Measurements from ENCODE around the gene EEPD1.
"Not testable (repeated sequence)": the region's sequence is repeated elsewhere in the genome, so short reads cannot be mapped to it uniquely, and the experiment has no call there.

EEPD1 gene

DNA sequence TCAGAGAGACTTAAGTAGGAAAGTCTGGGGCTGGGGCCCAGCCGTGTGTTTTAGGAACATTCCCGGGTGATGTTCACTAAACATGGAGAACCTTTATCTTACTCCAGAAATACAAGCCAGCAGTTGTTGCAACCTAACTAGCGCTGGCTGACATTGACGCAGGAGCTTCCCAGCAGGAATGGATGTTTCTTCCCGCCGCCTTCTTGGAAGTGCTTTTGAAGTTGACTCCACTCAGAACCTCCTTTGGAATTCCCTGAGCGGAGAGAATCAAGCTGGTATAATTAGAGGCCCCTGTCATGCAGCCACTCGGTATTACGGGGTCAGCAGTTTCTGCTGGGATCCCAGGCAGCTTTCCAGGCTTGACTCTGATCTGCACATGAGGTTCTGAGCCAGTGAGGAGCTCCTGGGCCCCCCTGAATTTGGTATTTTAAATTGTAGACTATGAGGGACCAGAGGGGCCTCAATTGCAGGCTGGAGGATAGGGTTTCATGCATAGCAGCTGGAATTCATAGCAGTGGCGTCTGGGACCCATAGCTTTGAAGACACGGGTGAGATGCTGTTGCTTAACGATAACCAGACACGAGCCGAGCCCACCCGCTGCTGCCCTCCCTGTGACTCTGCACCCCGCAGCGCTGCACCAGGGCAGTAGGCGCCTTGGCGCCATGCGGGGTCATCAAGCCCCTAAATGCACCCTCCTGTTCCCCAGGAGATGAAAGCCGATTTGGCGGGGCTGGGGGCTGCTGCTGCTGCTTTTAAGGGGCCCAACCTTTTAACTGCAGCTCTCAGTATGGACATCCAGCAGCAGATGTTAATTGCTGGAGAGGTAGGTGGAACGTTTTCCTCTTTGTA, 61.8 kb downstream of the EEPD1 start:
- FAIRE-seq (no peak), DNase-seq (ENCODE audit: low spot score) (no peak)

DNA sequence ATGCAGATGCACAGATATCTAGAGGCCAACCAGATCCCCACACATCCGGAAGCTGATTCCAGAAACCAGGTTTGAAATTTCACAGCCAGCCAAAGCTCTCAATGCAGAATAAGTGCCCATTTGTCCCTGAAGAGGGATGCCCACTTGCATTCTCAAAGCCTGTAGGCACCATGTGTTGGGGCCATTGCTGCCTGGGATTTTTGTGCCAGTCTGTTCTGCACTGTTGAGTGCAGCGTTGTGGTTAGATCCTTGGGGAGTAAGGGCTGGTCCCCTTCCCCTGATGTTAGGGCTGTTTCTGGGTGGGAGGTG, 62.4 kb downstream of the EEPD1 start:
- FAIRE-seq (no peak), DNase-seq (ENCODE audit: low spot score) (no peak)

DNA sequence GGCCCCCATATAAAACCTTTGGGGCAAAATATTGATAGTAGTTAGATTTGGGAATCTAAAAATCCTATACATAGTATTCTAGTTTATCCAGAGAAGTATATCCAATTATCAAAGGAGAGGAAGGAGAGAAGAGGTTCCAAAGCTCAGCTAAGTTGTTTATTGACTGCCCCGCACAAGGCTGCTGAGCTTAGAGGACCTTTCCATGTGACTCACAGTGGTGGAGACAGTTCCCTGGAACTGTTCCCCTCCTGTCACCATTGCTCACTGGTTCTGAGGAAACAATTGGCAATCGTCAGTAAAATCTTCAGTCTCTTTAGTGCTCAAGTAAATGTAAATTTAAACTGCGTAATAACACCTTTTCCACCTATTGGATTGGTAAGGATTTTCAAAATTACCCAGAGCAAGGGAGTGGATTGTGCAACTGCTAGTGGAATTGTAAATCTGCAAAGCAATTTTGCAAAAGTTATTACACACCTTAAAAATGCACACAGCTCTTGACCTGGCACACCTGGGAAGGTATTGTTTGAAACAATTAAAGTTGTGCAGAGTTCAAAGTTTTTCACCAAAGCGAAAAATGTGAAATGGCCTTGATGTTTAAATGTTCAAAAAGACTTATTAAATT, 63.1 kb downstream of the EEPD1 start:
- FAIRE-seq: no peak
- DNase-seq (ENCODE audit: low spot score): no peak

DNA sequence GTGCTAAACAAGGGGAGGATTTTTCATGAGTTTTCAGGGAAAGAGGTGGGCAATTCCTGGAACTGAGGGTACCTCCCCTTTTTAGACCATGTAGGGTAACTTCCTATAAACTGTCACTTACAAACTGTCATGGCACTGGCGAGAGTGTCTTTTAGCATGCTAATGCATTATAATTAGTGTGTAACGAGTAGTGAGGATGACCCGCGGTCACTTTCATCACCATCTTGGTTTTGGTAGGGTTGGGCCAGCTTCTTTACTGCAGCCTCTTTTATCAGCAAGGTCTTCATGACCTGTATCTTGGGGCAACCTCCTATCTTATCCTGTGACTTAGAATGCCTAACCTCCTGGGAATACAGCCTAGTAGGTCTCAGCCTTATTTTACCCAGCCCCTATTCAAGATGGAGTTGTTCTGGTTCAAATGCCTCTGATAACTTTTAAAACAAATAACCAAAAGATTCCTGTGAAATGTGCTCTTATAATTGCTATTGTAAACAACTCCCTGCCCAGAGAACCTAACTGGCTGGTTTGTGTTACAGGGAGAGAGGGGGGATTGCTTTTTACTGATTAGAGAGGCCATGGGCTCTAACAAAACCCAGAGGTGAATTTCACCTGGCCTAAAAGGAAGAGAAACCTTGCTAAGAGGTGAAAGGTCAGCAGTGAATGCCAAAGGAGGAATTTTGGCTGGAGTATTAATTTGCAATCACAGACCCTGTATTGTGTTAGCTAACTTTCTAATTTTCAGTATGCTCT, 64.3 kb downstream of the EEPD1 start:
- no peak for FAIRE-seq
- DNase-seq (ENCODE audit: low spot score): no peak

DNA sequence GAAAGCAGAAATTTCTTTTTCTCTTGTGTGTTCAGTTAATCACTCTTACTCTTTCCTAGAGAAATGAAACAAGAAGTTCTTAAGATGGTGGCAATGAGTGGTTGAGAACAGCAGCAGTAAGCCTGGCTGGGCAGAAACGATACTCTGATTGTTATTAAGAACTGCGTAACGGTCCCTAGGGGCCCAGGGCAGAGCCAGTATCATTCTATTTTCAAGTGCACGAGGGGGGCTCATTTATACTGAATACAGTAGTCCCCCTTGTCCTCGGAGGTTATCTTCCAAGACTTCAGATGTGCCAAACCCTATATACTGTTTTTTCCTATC, 64.9 kb downstream of the EEPD1 start:
- FAIRE-seq (no peak), DNase-seq (ENCODE audit: low spot score) (no peak)

DNA sequence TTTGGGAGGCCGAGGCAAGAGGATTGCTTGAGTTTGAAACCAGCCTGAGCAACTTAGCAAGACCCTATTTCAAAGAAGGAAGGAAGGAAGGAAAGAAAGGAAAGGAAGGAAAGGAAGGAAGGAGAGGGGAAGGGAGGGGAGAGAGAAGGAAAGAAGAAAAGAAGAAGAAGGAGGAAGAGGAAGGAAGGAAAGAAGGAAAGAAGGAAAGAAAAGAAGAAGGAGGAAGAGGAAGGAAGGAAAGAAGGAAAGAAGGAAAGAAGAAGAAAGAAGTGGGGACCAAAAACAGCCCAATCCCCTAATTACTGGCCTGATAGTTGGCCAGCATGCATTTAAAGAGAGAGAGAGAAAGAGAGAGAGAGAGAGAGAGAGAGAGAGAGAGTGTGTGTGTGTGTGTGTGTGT, 66.4 kb downstream of the EEPD1 start:
- no peak for DNase-seq (ENCODE audit: low spot score)
- no peak for FAIRE-seq

DNA sequence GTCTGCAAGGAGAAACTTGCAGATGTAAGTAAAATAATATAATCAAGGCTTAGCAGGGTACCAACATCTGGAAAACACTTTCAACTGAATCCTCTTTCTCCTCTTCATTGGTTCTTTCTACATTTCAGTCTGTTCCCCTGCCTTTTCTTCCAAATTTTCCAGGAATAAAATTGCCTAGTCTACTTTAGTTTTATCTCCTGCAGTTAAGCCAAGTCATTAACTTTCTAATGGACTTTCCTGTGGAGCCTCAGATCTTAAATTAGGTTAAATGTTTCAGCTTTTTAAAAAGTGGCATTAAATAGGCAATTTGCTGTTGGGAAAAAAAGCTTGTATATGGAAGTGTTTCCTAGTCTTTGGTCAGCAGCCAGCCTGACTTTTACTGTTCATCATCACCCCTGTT, 70.8 kb downstream of the EEPD1 start:
- FAIRE-seq (no peak), DNase-seq (ENCODE audit: low spot score) (no peak)

DNA sequence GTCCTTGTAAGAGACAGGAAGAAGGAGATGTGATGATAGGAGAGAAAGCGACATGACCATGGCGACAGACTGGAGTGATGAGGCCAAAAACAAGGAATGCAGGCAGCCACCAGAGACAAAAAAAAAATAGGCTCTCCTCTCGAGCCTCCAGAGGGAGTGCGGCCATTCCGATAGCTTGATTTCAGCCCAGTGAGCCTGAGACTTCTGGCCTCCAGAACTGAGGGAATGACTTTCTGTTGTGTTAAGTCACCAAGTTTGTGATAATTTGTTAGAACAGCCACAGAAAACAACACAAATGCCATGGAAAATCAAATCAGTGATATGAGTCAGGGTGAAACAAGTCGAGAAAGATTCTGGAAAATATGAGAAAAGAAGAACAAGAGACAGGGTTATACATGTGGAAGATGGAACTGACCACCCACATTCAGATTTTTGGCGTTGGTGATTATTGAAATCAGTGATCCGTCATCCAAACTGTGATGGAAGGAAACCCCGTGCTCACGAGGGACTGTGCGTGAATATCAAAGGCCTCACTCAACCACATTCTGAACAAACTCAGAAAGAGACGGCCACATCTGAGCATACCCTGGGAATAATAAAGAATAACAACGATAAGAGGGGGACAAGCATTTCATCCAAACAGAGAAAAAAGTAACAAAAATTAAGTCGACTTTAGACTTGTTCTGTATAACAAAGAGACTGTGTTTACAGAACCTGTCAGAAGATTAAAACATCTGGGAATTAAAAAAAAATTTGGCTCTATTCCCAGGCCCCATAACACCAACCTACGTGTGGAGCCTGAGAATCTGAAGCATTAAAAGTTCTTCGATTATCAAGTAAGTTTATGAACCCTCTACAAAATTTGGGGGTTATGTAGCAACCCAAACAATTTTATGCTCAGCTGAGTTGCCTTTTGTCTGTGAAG, 72.1 kb downstream of the EEPD1 start:
- no peak for FAIRE-seq
- no peak for DNase-seq (ENCODE audit: low spot score)

DNA sequence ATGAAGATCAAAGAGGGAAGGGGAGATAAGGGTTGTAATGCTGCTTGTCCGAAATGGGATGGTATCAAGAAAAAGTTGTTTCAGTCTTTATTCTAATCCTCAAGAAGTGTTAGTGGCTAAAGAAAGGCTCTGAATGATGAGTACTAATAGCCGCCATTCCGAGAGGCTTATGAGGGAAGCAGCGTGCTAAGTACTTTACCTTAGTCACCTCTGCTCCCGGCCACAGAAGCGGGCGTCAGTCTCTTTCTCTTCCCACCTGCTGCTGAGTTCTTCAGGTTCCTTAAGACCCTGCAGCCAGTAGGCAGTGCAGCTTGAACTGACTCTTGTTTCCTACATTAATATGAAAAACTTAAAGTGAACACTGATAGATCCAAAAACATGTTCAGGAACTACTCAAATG, 73.1 kb downstream of the EEPD1 start:
- no peak for FAIRE-seq
- no peak for DNase-seq (ENCODE audit: low spot score)

DNA sequence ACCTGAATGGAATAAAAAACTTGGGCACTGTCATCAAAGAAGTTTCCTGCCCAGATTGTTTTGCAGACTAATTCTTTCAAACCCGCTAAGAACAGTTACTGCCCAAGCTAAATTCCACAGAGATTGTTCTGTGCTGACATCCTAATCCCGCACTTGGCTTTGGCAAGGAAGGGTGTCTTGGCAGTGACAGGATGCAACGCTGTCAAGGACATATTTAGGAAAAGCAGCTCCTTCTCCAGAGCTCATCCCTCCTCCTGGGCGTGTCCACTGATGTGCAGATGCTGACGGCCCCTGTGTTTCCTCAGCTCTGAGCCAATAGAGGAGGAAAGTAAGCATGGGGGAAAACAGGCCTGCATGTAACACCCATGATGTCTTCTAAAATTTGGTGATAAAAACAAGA, 74.2 kb downstream of the EEPD1 start:
- FAIRE-seq: no peak
- no peak for DNase-seq (ENCODE audit: low spot score)

DNA sequence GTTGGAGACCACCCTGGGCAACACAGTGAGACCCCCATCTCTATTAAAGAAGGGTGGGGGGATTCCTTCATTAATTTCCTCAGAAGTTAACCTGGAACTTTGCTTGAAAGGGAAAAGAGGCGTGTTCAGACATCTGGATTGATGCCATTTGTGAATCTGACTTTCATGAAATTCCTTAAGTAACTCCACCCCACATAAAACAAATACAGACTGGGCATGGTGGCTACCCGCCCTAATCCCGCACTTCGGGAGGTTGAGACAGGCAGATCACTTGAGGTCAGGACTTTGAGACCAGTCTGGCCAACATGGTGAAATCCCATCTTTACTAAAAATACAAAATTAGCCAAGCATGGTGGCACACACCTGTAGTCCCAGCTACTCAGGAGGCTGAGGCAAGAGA, 75.0 kb downstream of the EEPD1 start:
- DNase-seq (ENCODE audit: low spot score) (no peak), FAIRE-seq (no peak)

DNA sequence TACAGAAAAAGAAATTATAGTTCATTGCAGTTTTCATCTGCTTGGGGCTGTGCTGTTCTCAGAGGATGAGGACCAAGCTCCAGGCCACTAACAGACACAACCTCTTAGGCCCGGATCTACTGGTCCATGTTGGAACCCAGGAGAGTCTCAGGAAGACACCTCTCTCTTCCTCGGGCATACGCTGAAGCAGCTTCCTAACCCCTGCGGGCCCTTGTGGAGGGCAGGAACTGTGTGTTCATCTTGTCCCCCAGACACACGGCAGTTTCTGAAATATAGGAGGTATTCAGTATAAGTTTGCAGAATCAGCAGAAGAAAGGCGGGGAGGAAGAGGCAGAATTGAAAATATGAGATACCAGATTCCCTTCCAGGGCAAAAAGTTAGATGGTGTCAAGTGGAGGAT, 78.4 kb downstream of the EEPD1 start:
- FAIRE-seq (no peak), DNase-seq (ENCODE audit: low spot score) (no peak)

DNA sequence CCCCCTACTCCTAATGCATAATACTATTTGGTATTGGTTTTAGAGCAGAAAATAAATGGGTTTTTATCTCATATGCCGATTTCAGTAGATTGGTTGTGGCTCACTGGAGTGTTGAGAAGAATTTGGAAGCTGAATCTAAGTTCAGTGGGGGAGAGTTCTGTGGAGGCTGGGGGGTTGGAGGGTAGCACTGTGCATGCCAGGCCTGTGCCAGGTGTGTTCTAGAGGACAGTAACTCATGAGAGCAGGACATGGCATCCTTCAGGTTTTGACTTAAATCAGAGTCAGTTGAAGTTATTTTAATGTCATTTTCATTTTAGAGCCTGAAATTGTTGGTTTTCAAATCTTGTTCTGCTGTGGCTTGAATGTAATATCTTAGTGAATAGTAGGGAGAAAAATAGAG, 79.5 kb downstream of the EEPD1 start:
- no peak for FAIRE-seq

DNA sequence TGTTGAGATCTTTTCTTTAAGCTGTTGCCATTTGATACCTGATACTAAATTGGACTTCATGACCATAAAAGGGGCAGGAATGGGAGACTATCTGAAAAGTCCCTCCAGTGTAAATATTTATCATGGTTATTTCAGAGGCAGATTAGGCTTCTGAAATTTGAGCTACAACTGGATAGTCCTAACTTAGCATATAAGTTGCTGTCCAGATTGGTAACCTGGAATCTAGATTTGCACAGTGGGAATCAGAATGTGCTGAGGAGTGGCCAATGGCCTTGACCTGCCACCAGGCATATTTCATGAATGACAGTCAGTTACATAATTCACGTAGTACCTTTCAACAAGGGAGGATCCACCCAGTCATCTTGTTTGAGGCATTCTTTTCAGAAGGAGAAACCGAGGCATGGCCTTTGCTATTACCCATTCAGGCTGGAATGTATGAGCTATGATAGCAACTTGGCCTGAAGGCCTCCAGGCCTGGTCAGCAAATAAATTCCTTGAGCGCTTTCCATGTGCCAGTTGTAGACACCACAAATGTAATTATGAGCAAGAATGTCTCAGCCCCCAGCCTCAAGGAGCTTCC, 80.0 kb downstream of the EEPD1 start:
- DNase-seq (ENCODE audit: low spot score) (no peak), FAIRE-seq (no peak)

More for the DNA sequence above, 79.5 kb downstream of the EEPD1 start:
- DNase-seq (ENCODE audit: low spot score): no peak

DNA sequence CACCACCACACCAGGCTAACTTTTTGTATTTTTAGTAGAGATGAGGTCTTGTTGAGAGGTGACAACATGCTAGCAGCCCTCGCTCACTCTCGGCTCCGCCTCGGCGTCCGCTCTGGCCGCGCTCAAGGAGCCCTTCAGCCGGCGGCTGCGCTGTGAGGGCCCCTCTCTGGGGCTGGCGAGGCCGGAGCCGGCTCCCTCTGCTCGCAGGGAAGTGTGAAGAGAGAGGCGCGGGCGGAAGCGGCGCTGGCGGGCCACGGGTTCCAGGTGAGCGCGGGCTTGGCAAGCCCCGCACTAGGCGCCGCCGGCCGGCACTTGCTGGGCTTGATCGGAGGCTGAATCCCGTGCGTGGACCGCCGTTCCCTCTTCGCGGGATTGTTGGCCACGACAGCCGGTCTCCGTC, 83.0 kb downstream of the EEPD1 start:
- FAIRE-seq (no peak), DNase-seq (ENCODE audit: low spot score) (no peak)

DNA sequence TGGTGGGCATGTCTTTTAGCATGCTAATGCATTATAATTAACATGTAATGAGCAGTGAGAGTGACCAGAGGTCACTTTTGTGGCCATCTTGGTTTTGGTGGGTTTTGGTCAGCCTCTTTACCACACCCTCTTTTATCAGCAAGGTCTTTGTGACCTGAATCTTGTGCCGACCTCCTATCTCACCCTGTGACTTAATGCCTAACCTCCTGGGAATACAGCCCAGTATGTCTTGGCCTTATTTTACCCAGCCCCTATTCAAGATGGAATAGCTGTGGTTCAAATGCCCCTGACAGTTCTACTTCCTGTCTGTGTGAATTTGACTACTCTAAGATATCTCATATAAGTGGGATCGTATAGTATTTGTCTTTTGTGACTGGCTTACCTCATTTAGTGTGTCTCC, 85.1 kb downstream of the EEPD1 start:
- FAIRE-seq (no peak), DNase-seq (ENCODE audit: low spot score) (no peak)

DNA sequence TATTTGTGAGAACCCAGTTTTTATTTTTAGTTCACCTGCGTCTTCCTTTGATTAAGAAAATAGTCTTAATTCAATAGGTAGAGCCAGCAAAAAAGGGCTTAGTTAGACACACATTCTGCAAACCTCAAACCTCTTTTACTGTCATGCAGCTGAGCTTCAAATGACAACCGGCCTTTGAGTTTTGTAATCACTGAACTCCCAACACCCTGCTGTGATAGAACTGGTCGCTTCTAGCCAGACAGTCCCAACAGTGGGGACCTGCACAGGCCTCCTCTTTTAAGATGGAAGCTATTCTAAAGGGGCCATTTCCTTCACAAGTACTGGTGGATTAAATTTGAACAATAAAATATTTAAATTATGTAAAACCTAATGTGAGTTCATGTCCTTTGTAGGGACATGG, 90.3 kb downstream of the EEPD1 start:
- DNase-seq (ENCODE audit: low spot score); FAIRE-seq: not testable (repeated sequence)

DNA sequence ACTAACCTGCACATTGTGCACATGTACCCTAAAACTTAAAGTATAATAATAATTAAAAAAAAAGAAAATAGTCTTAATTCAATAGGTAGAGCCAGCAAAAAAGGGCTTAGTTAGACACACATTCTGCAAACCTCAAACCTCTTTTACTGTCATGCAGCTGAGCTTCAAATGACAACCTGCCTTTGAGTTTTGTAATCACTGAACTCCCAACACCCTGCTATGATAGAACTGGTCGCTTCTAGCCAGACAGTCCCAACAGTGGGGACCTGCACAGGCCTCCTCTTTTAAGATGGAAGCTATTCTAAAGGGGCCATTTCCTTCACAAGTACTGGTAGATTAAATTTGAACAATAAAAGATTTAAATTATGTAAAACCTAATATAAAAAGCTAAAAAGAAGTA, 90.9 kb downstream of the EEPD1 start:
- not testable (repeated sequence) for FAIRE-seq; DNase-seq (ENCODE audit: low spot score)

DNA sequence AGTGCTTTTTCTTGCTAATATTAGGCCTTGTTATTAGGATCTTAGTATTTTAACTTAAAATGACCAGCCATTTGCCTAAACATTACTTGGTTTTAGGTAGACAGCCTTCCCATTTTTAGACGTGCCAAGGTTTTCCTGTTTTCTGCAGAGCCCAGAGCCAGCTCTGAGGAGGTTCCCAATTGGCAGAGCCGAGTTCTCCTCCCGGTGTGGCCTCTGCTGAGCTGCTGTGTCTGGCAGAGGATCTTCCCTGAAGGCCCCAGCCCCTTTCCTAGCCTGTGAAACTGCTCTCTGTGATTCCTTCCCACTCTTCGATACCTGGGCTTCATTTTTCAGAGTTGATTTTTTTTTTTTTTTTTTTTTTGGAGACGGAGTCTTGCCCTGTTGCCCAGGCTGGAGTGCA, 91.4 kb downstream of the EEPD1 start:
- DNase-seq (ENCODE audit: low spot score) (no peak), FAIRE-seq (no peak)

DNA sequence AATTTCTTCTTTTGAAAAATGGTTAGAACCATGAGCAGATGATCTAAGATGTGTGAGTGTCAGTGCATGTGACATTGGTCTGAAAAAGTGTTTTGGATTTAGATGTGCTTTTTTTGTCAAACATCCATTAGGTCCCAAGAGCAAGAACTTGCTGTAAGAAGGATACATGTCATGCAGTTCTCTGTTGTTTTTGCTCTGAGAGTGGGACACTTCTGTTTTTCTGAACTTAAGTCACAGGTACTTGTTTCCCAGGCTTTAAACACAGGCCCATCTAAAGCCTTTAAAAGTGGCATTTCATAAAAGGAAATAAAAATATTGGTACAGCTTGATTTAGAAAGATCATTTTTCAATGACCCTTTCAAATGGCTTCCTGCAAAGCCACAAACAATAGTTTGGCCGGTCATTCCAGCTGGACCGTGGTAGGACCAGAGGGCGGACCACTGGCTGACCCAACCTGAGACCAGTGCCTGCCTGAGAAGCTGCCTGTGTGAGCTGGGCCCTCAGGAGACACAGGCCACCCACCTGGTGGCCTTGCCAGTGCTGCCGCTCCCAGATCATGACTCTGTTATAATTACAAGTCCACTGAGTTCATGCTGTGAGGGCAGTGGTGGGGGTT, 92.7 kb downstream of the EEPD1 start:
- FAIRE-seq (no peak), DNase-seq (ENCODE audit: low spot score) (no peak)

DNA sequence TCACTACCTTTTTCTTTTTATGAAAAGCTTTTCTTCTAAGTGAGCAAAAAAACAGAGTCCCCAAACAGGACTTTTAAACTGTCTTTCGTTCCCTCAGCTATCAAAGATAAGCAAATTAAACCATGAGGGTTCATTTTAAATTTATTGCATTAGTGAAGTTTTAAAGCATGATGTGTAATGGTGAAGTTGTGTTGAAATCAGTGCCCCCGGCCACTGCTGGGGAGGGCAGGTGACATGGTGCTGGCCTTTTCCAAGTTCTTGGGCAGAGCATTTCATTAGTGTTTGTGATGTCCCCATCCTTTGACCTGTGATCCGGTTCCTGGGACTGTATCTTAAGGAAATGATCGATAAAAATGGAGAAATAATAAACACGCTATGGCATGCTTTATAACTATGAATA, 96.0 kb downstream of the EEPD1 start:
- DNase-seq (ENCODE audit: low spot score): no peak
- FAIRE-seq: no peak

All from RCC 7860 (cell line).